OCI-LY7 (cell line): ENCODE results near the gene TMPRSS7.

Source experiments
- CTCF ChIP-seq: fragments of 200-600 bp; sonication (generic); conservative IDR thresholded peaks from 2 replicates; pipeline ENCODE4 v1.5.1; 2014; ENCODE audit warnings: mild to moderate bottlenecking, antibody characterized with exemption, low read length, moderate library complexity, mixed read lengths
- EZH2phosphoT487 ChIP-seq: fragments of 200-600 bp; sonication (generic); IDR thresholded peaks from 2 replicates; pipeline ENCODE4 v1.6.1; 2018; ENCODE audit warnings: low read depth, borderline replicate concordance, mild to moderate bottlenecking, mixed run types, antibody characterized with exemption, low read length, moderate library complexity, mixed read lengths

- TF ChIP-seq CTCF (no peak), EZH2phosphoT487 (no peak)
Measured at GRCh38 chr3:112047264-112047663, 12.7 kb downstream of the TMPRSS7 start.
